ENCODE data around the gene PRKAG2.

Gene PRKAG2

DNA sequence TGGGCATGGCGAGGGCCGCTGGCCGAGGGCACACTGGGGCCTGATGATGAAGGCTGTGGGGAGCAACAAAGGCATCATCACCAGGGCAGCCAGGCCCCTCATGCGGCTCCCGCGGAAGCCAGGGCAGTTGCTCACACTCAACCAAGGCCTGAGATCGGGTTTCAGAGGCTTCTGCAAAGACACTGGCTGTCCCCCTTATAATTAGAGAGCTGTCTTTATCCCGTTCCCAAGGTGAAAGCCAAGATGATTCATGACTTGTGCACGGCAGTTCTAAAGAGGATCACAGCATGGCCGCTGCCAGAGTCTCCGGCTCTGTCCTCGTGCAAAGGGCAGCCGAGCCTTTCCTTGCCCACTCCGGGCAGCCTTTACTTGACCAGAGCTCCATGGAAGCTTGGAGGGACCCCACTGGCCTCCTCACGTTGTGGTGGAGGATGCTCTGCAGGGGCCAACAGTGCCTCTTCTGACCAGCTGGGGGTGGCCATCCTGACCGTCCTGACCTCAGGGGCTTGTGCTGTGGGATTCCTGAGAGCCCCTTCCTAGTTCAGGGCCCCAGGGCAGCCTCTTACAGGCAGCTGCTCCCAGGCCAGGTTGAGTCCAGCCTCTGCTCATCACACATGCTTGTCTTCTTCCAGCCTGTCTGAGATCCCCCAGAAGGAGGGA is 82.3 kb downstream of the PRKAG2 start:
- no peak for TF ChIP-seq TEAD4 (IDR thresholded peaks at IDR 0.05)
- TF ChIP-seq CEBPB (IDR thresholded peaks at IDR 0.05): no peak
- TF ChIP-seq NFIC (IDR thresholded peaks at IDR 0.05): no peak
- no peak for TF ChIP-seq TCF12 (IDR thresholded peaks at IDR 0.05; ENCODE audit: low read depth)
- TF ChIP-seq YY1 (IDR thresholded peaks at IDR 0.05; ENCODE audit: low read depth): no peak
- TF ChIP-seq, protein P1, sequence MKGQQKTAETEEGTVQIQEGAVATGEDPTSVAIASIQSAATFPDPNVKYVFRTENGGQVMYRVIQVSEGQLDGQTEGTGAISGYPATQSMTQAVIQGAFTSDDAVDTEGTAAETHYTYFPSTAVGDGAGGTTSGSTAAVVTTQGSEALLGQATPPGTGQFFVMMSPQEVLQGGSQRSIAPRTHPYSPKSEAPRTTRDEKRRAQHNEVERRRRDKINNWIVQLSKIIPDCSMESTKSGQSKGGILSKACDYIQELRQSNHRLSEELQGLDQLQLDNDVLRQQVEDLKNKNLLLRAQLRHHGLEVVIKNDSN (IDR thresholded peaks at IDR 0.05): no peak
- TF ChIP-seq CREB1 (IDR thresholded peaks at IDR 0.05; ENCODE audit: low read depth): no peak
- no peak for TF ChIP-seq TAF1 (IDR thresholded peaks at IDR 0.05; ENCODE audit: low read depth)

DNA sequence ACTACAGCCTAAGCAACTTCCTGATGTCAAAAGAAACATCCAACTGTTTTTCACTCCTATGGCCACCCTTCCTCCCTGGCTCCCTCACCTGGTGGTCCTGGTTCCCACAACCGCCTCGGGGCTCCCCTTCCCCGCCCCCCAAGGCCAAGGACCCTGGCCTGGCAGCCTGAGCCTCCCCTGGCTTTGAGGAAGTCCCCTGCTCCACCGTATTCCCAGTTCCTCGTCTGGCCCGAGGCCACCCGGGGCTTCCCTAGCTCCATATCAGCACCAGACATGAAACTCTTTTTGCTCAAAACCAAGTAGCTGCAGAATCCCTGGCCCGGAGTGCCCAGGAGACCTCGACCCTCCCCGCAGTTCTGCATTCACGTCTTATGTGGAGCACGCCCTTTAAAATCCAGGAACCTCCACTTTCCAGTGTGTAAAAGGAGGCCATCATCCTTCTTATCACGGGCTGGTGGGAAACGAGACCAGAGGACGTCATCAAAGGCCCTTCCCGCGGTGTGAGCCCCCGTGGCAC is 82.9 kb downstream of the PRKAG2 start:
- TF ChIP-seq EP300 (IDR thresholded peaks at IDR 0.05; ENCODE audit: borderline replicate concordance) (no peak), TCF12 (IDR thresholded peaks at IDR 0.05; ENCODE audit: low read depth) (no peak), NFIC (IDR thresholded peaks at IDR 0.05) (no peak), TEAD4 (IDR thresholded peaks at IDR 0.05) (no peak), FOXM1 (IDR thresholded peaks at IDR 0.05; ENCODE audit: borderline replicate concordance, low read depth) (no peak), YY1 (IDR thresholded peaks at IDR 0.05; ENCODE audit: low read depth) (no peak), ZBTB7A (IDR thresholded peaks at IDR 0.05; ENCODE audit: low read depth) (no peak), RAD21 (IDR thresholded peaks at IDR 0.05; ENCODE audit: low read depth) (no peak), EGR1 (IDR thresholded peaks at IDR 0.05) (no peak), TAF1 (IDR thresholded peaks at IDR 0.05; ENCODE audit: low read depth) (no peak), CREB1 (IDR thresholded peaks at IDR 0.05; ENCODE audit: low read depth) (no peak), CEBPB (IDR thresholded peaks at IDR 0.05) (no peak)
- TF ChIP-seq, protein P2, sequence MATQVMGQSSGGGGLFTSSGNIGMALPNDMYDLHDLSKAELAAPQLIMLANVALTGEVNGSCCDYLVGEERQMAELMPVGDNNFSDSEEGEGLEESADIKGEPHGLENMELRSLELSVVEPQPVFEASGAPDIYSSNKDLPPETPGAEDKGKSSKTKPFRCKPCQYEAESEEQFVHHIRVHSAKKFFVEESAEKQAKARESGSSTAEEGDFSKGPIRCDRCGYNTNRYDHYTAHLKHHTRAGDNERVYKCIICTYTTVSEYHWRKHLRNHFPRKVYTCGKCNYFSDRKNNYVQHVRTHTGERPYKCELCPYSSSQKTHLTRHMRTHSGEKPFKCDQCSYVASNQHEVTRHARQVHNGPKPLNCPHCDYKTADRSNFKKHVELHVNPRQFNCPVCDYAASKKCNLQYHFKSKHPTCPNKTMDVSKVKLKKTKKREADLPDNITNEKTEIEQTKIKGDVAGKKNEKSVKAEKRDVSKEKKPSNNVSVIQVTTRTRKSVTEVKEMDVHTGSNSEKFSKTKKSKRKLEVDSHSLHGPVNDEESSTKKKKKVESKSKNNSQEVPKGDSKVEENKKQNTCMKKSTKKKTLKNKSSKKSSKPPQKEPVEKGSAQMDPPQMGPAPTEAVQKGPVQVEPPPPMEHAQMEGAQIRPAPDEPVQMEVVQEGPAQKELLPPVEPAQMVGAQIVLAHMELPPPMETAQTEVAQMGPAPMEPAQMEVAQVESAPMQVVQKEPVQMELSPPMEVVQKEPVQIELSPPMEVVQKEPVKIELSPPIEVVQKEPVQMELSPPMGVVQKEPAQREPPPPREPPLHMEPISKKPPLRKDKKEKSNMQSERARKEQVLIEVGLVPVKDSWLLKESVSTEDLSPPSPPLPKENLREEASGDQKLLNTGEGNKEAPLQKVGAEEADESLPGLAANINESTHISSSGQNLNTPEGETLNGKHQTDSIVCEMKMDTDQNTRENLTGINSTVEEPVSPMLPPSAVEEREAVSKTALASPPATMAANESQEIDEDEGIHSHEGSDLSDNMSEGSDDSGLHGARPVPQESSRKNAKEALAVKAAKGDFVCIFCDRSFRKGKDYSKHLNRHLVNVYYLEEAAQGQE (IDR thresholded peaks at IDR 0.05; ENCODE audit: low read depth): no peak
- TF ChIP-seq, protein P3, sequence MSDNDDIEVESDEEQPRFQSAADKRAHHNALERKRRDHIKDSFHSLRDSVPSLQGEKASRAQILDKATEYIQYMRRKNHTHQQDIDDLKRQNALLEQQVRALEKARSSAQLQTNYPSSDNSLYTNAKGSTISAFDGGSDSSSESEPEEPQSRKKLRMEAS (IDR thresholded peaks at IDR 0.05): no peak
- TF ChIP-seq, protein P1 (IDR thresholded peaks at IDR 0.05): no peak

DNA sequence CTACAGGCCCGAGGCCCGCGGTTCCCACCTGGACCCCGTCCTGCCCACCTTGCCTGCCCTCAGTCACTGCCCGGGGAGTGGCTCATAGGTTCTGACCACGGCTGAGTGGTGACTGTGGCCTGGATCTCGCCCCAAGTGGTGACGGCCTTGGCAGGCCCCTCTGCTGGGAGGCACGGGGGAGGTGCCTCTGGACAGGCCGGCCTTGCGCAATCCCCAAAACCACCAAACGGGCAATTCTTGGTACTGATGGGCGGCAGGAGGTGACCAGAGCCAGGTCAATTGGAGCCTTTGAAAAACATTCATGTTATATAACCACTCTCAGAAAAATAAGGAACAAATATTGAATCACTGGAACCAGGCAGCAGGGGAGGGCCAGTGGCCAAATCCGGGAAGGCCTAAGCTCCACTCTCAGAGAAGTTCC is 83.4 kb downstream of the PRKAG2 start:
- TF ChIP-seq TAF1 (IDR thresholded peaks at IDR 0.05; ENCODE audit: low read depth) (no peak), EP300 (IDR thresholded peaks at IDR 0.05; ENCODE audit: borderline replicate concordance) (no peak), CEBPB (IDR thresholded peaks at IDR 0.05) (peak; percentile 67; the same call in 1 of the 2 replicates)
- TF ChIP-seq, protein P1 (IDR thresholded peaks at IDR 0.05): no peak

DNA sequence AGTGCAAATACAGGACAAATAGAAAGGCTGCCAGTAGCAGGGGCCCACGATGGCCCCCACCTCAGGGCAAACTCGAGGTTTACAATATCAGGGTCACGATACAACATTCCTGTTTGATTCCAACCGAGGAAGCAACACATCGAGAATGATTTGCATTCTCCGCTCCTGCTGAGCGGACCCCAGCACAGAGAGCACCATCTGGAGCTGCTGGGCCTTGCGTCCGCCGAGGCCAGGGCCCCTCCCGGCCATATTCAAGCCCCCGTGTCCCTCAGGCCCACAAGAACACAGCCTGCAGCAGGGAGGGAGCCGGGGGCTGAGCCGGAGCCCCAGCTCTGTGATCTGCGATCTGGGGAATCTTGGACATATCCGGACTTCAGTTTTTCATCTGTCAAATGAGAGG is 84.3 kb downstream of the PRKAG2 start:
- TF ChIP-seq CREB1 (IDR thresholded peaks at IDR 0.05; ENCODE audit: low read depth): no peak

DNA sequence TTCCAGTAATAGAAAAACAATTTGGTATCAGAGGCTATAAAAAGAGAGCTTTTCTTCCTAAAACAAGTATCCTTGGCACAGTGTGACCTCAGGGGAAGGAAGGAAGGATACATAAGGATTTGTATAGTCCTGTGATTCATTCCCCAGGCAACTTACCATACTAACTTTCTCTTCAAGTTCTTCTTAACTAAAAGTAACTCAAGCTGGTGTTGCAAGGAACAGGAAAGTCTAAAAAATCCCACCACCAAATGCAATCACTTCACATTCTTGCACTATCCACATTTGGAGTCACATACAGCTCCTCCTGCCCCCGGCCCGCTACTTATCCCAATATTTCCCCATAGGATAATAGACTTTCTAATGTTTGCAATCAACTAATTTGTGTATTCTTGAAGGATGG is 84.8 kb downstream of the PRKAG2 start:
- TF ChIP-seq CREB1 (IDR thresholded peaks at IDR 0.05; ENCODE audit: low read depth): no peak
- TF ChIP-seq YY1 (IDR thresholded peaks at IDR 0.05; ENCODE audit: low read depth): no peak
- no peak for TF ChIP-seq EGR1 (IDR thresholded peaks at IDR 0.05)
- no peak for TF ChIP-seq ZBTB7A (IDR thresholded peaks at IDR 0.05; ENCODE audit: low read depth)
- no peak for TF ChIP-seq TCF12 (IDR thresholded peaks at IDR 0.05; ENCODE audit: low read depth)
- TF ChIP-seq FOXM1 (IDR thresholded peaks at IDR 0.05; ENCODE audit: borderline replicate concordance, low read depth): no peak
- TF ChIP-seq, protein P2 (IDR thresholded peaks at IDR 0.05; ENCODE audit: low read depth): no peak
- no peak for TF ChIP-seq EP300 (IDR thresholded peaks at IDR 0.05; ENCODE audit: borderline replicate concordance)
- no peak for TF ChIP-seq RAD21 (IDR thresholded peaks at IDR 0.05; ENCODE audit: low read depth)
